ENCODE data around the gene PYGL. TPM values are rescaled to one million over a fixed set of nuclear protein-coding genes. Genes with fewer than 3 reads are reported as not detected.
A peak's percentile ranks its signal among the peaks of the same experiment; 100 is the strongest.

The PYGL gene
- polyA plus RNA-seq, 1 of the 3 experiments (the other 2 are of a cell fraction): 60.2 TPM

DNA sequence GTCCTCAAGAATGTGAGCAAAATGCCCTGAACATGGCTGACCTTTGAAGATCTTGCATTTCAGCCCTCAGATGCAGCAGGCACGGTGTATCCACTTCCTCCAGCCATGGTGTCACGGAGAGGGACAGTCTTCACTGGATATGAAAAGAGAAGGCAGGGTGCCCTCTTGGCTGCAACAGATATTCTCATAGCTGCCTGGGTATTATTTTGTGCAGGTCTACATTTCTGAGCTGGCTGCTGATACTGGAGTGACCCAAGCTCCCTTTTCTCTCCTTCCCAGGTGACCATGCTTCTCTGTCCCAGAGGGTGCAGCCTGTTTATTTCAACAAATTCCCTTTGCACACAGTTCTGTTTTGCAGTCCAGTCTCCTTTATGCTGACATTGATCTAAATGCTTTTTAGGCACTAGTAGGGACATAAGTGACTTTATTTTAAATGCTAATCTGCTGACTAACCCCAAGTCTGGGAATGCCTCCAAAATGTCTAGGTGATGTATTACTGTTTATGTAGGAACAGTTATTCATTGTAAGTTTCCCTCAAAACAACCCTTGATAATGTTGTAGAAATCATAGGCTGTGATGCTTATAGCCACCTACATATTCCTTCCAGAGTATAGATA is 17.4 kb upstream of the PYGL start:
- Histone ChIP-seq H3K36me3 (replicated peaks in 1 of 2; ENCODE audit: control insufficient read depth in 1 of 2, insufficient read depth in 2 of 2, low read length in 1 of 2) (no peaks in the 10 kb centered on the region), H3K9me2 (no peaks in the 10 kb centered on the region), H3K4me2 (peak overlapping the region; percentile 86), H2AFZ (ENCODE audit: low read depth) (no peak overlapping the region), H3K79me2 (ENCODE audit: insufficient read depth) (no peaks in the 10 kb centered on the region), H3K9ac (peak overlapping the region; percentile 43; the same call in 1 of the 2 replicates), H3K9me3 (no peaks in the 10 kb centered on the region), H4K20me1 (ENCODE audit: insufficient read depth) (no peaks in the 10 kb centered on the region), H3F3A (replicated peaks; ENCODE audit: insufficient read depth) (peaks cover 60% of the 10 kb centered on the region), H3K4me3 (ENCODE audit: low read depth in 2 of 2, low read length in 1 of 2) (peak overlapping the region; percentile 31 to 56; a peak in 3 of 4 replicates), H3K27ac (ENCODE audit: low read depth in 2 of 2, low read length in 1 of 2) (peak overlapping the region; percentile 87 to 90), H3K4me1 (ENCODE audit: control insufficient read depth in 1 of 2, insufficient read depth in 2 of 2, low read depth in 1 of 2, low read length in 1 of 2) (peaks cover 12 to 51% of the 10 kb centered on the region in 2 experiments), H3K27me3 (ENCODE audit: insufficient read depth) (no peaks in the 10 kb centered on the region)
- ChIA-PET POLR2A (no interaction called here), CTCF (interaction anchor here (0.6 to 1.1 kb wide), 3 partner anchors 17 to 135 kb away, joined by 3 to 4 read pairs (median 3); partner anchors contain the start of gene TRIM9)
- WGBS (ENCODE audit: low lambda C conversion rate): 10% methylated on average over 2 of the region's 2 CpGs
- peak; percentile 32 for DNase-seq
- TF ChIP-seq TAF1 (IDR thresholded peaks at IDR 0.05; ENCODE audit: borderline replicate concordance, low read depth, low read length) (0 out of 2 replicates have a peak, but pooled peaks have one; percentile 13), TEAD4 (IDR thresholded peaks at IDR 0.05; ENCODE audit: borderline replicate concordance, insufficient read depth) (peak; percentile 85), TCF12 (IDR thresholded peaks at IDR 0.05) (peak; percentile 94), EP300 (IDR thresholded peaks at IDR 0.05; ENCODE audit: borderline replicate concordance in 1 of 2, low read depth in 1 of 2, low read length in 1 of 2) (peak; percentile 56 to 93), MEF2A (IDR thresholded peaks at IDR 0.05; ENCODE audit: borderline replicate concordance, low read depth) (0 out of 2 replicates have a peak, but pooled peaks have one; percentile 58), FOXM1 (IDR thresholded peaks at IDR 0.05; ENCODE audit: low read depth) (peak; percentile 60; the same call in 1 of the 2 replicates), JUND (IDR thresholded peaks at IDR 0.05) (peak; percentile 98), GATA2 (CRISPR knock-in tag; IDR thresholded peaks at IDR 0.05) (no peak), FOSL2 (IDR thresholded peaks at IDR 0.05; ENCODE audit: borderline replicate concordance, low read depth) (peak; percentile 90), POLR2AphosphoS5 (IDR thresholded peaks at IDR 0.05; ENCODE audit: low read depth, low read length) (peak; percentile 49; the same call in 1 of the 2 replicates), ELF1 (IDR thresholded peaks at IDR 0.05) (no peak; the same call in 1 of the 2 replicates), YY1 (IDR thresholded peaks at IDR 0.05; ENCODE audit: low read depth) (peak; percentile 70; the same call in 1 of the 2 replicates), RXRA (IDR thresholded peaks at IDR 0.05; ENCODE audit: borderline replicate concordance, low read depth) (peak; percentile 83; the same call in 1 of the 2 replicates), NRF1 (IDR thresholded peaks at IDR 0.05; ENCODE audit: low read depth, low read length) (no peak), RFX5 (IDR thresholded peaks at IDR 0.05; ENCODE audit: low read length) (no peak), NFIC (IDR thresholded peaks at IDR 0.05; ENCODE audit: borderline replicate concordance) (peak; percentile 98)
- TF ChIP-seq, protein P1, sequence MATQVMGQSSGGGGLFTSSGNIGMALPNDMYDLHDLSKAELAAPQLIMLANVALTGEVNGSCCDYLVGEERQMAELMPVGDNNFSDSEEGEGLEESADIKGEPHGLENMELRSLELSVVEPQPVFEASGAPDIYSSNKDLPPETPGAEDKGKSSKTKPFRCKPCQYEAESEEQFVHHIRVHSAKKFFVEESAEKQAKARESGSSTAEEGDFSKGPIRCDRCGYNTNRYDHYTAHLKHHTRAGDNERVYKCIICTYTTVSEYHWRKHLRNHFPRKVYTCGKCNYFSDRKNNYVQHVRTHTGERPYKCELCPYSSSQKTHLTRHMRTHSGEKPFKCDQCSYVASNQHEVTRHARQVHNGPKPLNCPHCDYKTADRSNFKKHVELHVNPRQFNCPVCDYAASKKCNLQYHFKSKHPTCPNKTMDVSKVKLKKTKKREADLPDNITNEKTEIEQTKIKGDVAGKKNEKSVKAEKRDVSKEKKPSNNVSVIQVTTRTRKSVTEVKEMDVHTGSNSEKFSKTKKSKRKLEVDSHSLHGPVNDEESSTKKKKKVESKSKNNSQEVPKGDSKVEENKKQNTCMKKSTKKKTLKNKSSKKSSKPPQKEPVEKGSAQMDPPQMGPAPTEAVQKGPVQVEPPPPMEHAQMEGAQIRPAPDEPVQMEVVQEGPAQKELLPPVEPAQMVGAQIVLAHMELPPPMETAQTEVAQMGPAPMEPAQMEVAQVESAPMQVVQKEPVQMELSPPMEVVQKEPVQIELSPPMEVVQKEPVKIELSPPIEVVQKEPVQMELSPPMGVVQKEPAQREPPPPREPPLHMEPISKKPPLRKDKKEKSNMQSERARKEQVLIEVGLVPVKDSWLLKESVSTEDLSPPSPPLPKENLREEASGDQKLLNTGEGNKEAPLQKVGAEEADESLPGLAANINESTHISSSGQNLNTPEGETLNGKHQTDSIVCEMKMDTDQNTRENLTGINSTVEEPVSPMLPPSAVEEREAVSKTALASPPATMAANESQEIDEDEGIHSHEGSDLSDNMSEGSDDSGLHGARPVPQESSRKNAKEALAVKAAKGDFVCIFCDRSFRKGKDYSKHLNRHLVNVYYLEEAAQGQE (IDR thresholded peaks at IDR 0.05; ENCODE audit: low read depth, low read length): no peak
- TF ChIP-seq, protein P2, sequence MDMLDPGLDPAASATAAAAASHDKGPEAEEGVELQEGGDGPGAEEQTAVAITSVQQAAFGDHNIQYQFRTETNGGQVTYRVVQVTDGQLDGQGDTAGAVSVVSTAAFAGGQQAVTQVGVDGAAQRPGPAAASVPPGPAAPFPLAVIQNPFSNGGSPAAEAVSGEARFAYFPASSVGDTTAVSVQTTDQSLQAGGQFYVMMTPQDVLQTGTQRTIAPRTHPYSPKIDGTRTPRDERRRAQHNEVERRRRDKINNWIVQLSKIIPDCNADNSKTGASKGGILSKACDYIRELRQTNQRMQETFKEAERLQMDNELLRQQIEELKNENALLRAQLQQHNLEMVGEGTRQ (IDR thresholded peaks at IDR 0.05; ENCODE audit: borderline replicate concordance, low read depth, low read length): no peak
- TF ChIP-seq, protein P3, sequence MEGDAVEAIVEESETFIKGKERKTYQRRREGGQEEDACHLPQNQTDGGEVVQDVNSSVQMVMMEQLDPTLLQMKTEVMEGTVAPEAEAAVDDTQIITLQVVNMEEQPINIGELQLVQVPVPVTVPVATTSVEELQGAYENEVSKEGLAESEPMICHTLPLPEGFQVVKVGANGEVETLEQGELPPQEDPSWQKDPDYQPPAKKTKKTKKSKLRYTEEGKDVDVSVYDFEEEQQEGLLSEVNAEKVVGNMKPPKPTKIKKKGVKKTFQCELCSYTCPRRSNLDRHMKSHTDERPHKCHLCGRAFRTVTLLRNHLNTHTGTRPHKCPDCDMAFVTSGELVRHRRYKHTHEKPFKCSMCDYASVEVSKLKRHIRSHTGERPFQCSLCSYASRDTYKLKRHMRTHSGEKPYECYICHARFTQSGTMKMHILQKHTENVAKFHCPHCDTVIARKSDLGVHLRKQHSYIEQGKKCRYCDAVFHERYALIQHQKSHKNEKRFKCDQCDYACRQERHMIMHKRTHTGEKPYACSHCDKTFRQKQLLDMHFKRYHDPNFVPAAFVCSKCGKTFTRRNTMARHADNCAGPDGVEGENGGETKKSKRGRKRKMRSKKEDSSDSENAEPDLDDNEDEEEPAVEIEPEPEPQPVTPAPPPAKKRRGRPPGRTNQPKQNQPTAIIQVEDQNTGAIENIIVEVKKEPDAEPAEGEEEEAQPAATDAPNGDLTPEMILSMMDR (IDR thresholded peaks at IDR 0.05): no peak
- TF ChIP-seq, protein P4, sequence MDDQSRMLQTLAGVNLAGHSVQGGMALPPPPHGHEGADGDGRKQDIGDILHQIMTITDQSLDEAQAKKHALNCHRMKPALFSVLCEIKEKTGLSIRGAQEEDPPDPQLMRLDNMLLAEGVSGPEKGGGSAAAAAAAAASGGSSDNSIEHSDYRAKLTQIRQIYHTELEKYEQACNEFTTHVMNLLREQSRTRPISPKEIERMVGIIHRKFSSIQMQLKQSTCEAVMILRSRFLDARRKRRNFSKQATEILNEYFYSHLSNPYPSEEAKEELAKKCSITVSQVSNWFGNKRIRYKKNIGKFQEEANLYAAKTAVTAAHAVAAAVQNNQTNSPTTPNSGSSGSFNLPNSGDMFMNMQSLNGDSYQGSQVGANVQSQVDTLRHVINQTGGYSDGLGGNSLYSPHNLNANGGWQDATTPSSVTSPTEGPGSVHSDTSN (IDR thresholded peaks at IDR 0.05): peak; percentile 99
- TF ChIP-seq, protein P5, sequence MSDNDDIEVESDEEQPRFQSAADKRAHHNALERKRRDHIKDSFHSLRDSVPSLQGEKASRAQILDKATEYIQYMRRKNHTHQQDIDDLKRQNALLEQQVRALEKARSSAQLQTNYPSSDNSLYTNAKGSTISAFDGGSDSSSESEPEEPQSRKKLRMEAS (IDR thresholded peaks at IDR 0.05; ENCODE audit: low read depth): 0 out of 2 replicates have a peak, but pooled peaks have one; percentile 25

All from SK-N-SH (cell line).